ENCODE data around the gene SPATA3.

GRCh38 chr2:230984393-230985220, 11.3 kb upstream of the SPATA3 start:
- no peak for TF ChIP-seq EZH2 (IDR thresholded peaks at IDR 0.05; ENCODE audit: low read length, unreplicated experiment)
- TF ChIP-seq, protein P1, sequence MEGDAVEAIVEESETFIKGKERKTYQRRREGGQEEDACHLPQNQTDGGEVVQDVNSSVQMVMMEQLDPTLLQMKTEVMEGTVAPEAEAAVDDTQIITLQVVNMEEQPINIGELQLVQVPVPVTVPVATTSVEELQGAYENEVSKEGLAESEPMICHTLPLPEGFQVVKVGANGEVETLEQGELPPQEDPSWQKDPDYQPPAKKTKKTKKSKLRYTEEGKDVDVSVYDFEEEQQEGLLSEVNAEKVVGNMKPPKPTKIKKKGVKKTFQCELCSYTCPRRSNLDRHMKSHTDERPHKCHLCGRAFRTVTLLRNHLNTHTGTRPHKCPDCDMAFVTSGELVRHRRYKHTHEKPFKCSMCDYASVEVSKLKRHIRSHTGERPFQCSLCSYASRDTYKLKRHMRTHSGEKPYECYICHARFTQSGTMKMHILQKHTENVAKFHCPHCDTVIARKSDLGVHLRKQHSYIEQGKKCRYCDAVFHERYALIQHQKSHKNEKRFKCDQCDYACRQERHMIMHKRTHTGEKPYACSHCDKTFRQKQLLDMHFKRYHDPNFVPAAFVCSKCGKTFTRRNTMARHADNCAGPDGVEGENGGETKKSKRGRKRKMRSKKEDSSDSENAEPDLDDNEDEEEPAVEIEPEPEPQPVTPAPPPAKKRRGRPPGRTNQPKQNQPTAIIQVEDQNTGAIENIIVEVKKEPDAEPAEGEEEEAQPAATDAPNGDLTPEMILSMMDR (conservative IDR thresholded peaks at IDR 0.05; ENCODE audit: low read depth, low read length) = no peak

Data from PC-3 (cell line).